Kidney epithelial cell (primary cell): ENCODE measurements around the gene WASL. TPM values are rescaled to one million over a fixed set of nuclear protein-coding genes. Genes with fewer than 3 reads are reported as not detected.

Experiments
- DNase-seq: peaks from one replicate; pipeline ENCODE4 v3.0.0-alpha.2; 2010; ENCODE audit warnings: low read depth
- H3K27me3 ChIP-seq: 2 replicates; pipeline ENCODE4 v1.6.0; 2011; ENCODE audit warnings: low read length; ENCODE audit not compliant: control insufficient read depth, insufficient read depth
- H3K36me3 ChIP-seq: 2 replicates; pipeline ENCODE4 v1.5.1; 2011; ENCODE audit warnings: low read length; ENCODE audit not compliant: control insufficient read depth, insufficient read depth
- H3K4me3 ChIP-seq: 2 replicates; pipeline ENCODE4 v1.5.1; 2011; ENCODE audit warnings: low read depth, mild to moderate bottlenecking, control low read depth, low read length
- CTCF ChIP-seq: IDR thresholded peaks from 2 replicates; pipeline ENCODE4 v1.5.1; 2011; ENCODE audit warnings: mild to moderate bottlenecking, moderate library complexity, low read length, control low read depth, inconsistent platforms; ENCODE audit not compliant: insufficient read depth, poor library complexity, severe bottlenecking
- total RNA-seq: library from RNA; depleted of rRNA; stranded (reverse); fragments of >200 nt; gene quantifications from 2 replicates; pipeline ENCODE4 v1.2.3, GENCODE V29; 2015

Gene WASL
- total RNA-seq, 1 donor from 2014 or later, result 31.6 TPM

DNA sequence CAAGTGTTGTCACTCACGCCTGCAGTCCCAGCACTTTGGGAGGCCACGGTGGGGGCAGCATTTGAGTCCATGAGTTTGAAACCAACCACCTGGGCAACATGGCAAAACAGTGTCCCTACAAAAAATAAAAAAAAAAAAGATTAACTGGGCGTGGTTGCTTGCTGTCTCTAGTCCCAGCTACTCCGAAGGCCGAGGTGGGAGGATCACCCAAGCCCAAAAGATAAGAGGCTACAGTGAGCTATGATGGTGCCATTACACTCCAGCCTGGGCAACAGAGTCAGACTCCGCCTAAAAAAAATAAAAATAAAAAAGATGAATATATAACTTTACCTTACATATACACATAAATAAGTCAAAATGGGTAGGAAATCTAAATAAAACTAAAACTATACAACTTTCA lies 95.6 kb downstream of the WASL start:
- H3K36me3 ChIP-seq, result no peaks in the 10 kb centered on the region
- H3K27me3 ChIP-seq, result no peaks in the 10 kb centered on the region
- TF ChIP-seq CTCF, result no peak
- DNase-seq, result no peak
- no peak overlapping the region for H3K4me3 ChIP-seq

- no peaks in the 10 kb centered on the region for H3K27me3 ChIP-seq
- no peak for TF ChIP-seq CTCF
- no peak overlapping the region for H3K4me3 ChIP-seq
- H3K36me3 ChIP-seq, result no peaks in the 10 kb centered on the region
- no peak for DNase-seq
These were observed 96.4 kb downstream of the WASL start for GRCh38 chr7:123652406-123652805.

DNA sequence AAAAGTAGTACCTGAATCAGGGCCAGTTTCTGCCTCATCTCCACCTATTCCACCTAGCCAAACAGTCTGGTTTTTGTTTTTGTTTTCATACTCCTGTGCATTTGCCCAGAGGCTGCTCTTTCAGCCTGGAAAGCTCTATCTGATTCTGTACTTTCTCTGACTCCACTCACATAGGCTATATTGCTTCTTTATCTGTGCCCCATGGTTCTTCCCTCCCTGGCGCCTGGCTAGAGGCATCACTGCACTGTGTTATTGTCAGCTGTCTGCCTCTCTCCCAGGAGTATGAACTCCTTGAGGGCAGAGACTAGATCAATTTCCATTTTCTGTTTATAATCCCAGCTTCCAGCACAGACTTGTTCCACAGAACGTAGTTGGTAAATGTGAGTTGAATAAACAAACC lies 98.2 kb downstream of the WASL start:
- TF ChIP-seq CTCF, result no peak
- no peak for DNase-seq

DNA sequence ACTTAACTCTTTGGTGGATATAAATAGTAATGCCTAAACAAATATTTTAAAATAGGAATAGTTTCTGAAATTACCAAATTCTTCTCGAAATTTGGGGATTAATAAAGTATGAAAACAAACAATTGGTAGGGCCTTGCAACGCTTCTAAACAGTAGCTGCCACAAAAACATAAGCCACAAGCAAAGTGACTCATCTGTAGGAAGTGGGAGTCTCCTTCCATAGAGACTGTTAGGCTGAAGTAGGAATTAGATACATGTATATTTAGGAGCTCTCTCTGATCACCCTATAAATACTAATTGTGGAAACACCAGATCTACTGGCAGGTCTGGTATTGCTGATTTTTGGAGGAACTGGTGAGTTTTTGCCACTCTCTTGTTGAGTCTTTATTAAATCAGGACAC lies 98.8 kb downstream of the WASL start:
- no peak for DNase-seq
- no peaks in the 10 kb centered on the region for H3K27me3 ChIP-seq
- no peak overlapping the region for H3K4me3 ChIP-seq
- H3K36me3 ChIP-seq, result no peaks in the 10 kb centered on the region
- TF ChIP-seq CTCF, result no peak

More for the DNA sequence above, 98.2 kb downstream of the WASL start:
- Histone ChIP-seq H3K4me3 (no peak overlapping the region), H3K27me3 (no peaks in the 10 kb centered on the region), H3K36me3 (no peaks in the 10 kb centered on the region)

DNA sequence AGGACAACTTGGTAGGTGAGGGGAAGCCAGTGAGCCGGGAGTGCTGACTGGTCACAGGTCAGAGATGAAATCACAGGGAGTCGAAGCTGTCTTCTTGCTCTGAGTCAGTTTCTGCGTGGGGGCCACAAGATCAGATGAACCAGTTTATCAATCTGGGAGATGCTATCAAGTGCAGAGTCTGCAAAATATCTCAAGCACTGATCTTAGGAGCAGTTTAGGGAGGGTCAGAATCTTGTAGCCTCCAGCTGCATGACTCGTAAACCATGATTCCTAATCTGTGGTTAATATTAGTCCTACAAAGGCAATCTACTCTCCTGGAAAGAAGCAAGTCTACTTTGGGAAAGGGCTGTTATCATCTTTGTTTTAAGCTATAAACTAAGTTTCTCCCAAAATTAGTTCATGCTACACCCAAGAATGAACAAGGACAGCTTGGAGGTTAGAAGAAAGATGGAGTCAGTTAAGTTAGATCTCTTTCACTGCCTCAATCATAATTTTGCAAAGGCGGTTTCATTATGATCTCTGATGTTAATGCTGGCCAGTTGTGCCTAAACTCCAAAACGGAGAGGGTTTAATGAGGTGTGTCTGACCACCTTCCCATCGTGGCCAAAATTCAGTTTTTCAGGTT lies 101.6 kb downstream of the WASL start:
- no peak for TF ChIP-seq CTCF
- Histone ChIP-seq H3K27me3 (no peaks in the 10 kb centered on the region), H3K36me3 (no peaks in the 10 kb centered on the region), H3K4me3 (no peak overlapping the region)
- DNase-seq, result no peak

DNA sequence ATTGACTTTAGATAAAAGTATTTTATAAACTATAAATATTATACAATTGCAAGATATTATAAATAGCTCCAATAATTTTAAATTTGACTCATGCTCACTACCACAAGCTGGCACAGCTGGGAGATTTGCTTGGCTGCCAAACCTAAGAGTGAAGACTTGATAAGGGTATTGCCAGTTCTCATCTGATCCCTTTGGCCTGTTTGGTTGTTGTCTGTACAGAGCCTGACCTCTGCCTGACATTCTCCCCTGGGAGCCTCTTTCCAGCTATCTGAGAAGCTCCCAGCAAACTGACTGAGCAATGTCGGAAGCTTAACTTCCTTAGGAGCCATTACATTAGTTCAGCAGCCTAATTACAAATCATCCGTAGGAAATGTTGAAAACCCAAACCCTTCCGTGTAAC lies 103.3 kb downstream of the WASL start:
- Histone ChIP-seq H3K4me3 (no peak overlapping the region), H3K36me3 (no peaks in the 10 kb centered on the region), H3K27me3 (no peaks in the 10 kb centered on the region)
- TF ChIP-seq CTCF, result no peak
- DNase-seq, result no peak
